Measurements from ENCODE around the gene YWHAG.

- TF ChIP-seq EZH2 (IDR thresholded peaks at IDR 0.05; ENCODE audit: borderline replicate concordance, low read length) (no peak), CTCF (conservative IDR thresholded peaks at IDR 0.05 in 1 of 2, IDR thresholded peaks at IDR 0.05 in 1 of 2; ENCODE audit: extremely low read depth in 1 of 2, insufficient read depth in 1 of 2, low read depth in 1 of 2, low read length in 2 of 2) (no peak)
Measured at GRCh38 chr7:76405738-76406137, 46.9 kb upstream of the YWHAG start.
